ENCODE data around the gene EPHB1.
"Not testable (repeated sequence)": the region's sequence is repeated elsewhere in the genome, so short reads cannot be mapped to it uniquely, and the experiment has no call there.

EPHB1 gene

GRCh38 chr3:135034891-135035440, 239.9 kb downstream of the EPHB1 start:
- WGBS, result 68% methylated on average over 6 of the region's 6 CpGs

DNA sequence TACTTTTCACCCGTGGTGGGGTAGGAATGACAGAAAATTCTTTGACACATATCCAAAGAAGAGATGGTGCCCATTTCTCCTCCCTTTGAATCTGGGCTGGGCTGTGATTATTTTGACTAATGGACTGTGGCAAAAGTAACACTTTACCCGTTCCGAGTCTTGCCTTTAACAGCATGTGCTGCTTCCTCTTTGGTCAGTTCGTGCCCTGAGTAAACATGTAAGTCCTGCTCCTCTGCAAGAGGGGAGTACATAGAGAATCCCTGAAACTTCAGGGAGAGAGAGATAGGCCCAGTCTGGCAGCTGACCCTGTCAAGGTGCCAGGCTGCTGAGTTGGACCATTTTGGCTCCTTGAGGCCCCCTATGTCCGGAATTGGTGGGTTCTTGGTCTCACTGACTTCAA, 243.1 kb downstream of the EPHB1 start:
- no peak overlapping the region for H3K14ac ChIP-seq (ENCODE audit: low read length in 2 of 2)
- H2BK12ac ChIP-seq (ENCODE audit: low read length in 2 of 2), result no peak overlapping the region
- no peak overlapping the region for H3K23ac ChIP-seq (ENCODE audit: low read length in 2 of 2)
- no peak overlapping the region for H3K4me3 ChIP-seq (ENCODE audit: insufficient read depth in 1 of 2, low read depth in 1 of 2, low read length in 2 of 2)
- no peak overlapping the region for H2BK5ac ChIP-seq (ENCODE audit: low read depth, low read length, poor library complexity, severe bottlenecking)
- no peaks in the 10 kb centered on the region for H3K9me3 ChIP-seq (ENCODE audit: control insufficient read depth, low read length)
- H3K4me2 ChIP-seq (ENCODE audit: low read length, poor library complexity, severe bottlenecking), result no peak overlapping the region
- no peaks in the 10 kb centered on the region for H3K79me1 ChIP-seq (replicated peaks; ENCODE audit: low read length, poor library complexity, severe bottlenecking)
- no peaks in the 10 kb centered on the region for H3K36me3 ChIP-seq (ENCODE audit: control insufficient read depth in 1 of 2, insufficient read depth in 2 of 2, low read depth in 1 of 2, low read length in 2 of 2)
- no peak overlapping the region for H3K27ac ChIP-seq (ENCODE audit: low read length, poor library complexity, severe bottlenecking)
- no peak overlapping the region for H4K91ac ChIP-seq (ENCODE audit: low read length)
- no peak overlapping the region for H3K4ac ChIP-seq (ENCODE audit: low read depth in 1 of 2, low read length in 2 of 2)
- H3K9ac ChIP-seq (ENCODE audit: low read length), result no peak overlapping the region
- no peaks in the 10 kb centered on the region for H3K27me3 ChIP-seq (ENCODE audit: control insufficient read depth in 1 of 2, insufficient read depth in 1 of 2, low read length in 2 of 2)
- no peak overlapping the region for H3K18ac ChIP-seq (ENCODE audit: low read depth in 1 of 2, low read length in 2 of 2)
- H2BK120ac ChIP-seq (ENCODE audit: low read depth, low read length), result no peak overlapping the region
- no peak overlapping the region for H2AFZ ChIP-seq (ENCODE audit: low read depth, low read length)
- H2AK5ac ChIP-seq (ENCODE audit: low read length, severe bottlenecking), result no peak overlapping the region
- no peak overlapping the region for H2BK15ac ChIP-seq (ENCODE audit: low read depth, poor library complexity, severe bottlenecking)
- DNase-seq, result no peak
- 69% methylated on average over 5 of the region's 5 CpGs for WGBS
- H4K8ac ChIP-seq (ENCODE audit: low read length), result no peak overlapping the region
- H3K4me1 ChIP-seq (ENCODE audit: control insufficient read depth, insufficient read depth, low read depth, low read length), result peaks cover 3% of the 10 kb centered on the region

More at GRCh38 chr3:135034891-135035440, 239.9 kb downstream of the EPHB1 start:
- Histone ChIP-seq H2BK12ac (ENCODE audit: low read length in 2 of 2) (no peak overlapping the region), H2BK120ac (ENCODE audit: low read depth, low read length) (no peak overlapping the region), H2BK15ac (ENCODE audit: low read depth, poor library complexity, severe bottlenecking) (no peak overlapping the region), H4K8ac (ENCODE audit: low read length) (no peak overlapping the region), H3K9ac (ENCODE audit: low read length) (no peak overlapping the region), H3K9me3 (ENCODE audit: control insufficient read depth, low read length) (no peaks in the 10 kb centered on the region), H3K27ac (ENCODE audit: low read length, poor library complexity, severe bottlenecking) (no peak overlapping the region), H3K4me1 (ENCODE audit: control insufficient read depth, insufficient read depth, low read depth, low read length) (peaks cover 3% of the 10 kb centered on the region), H3K14ac (ENCODE audit: low read length in 2 of 2) (no peak overlapping the region), H3K27me3 (ENCODE audit: control insufficient read depth in 1 of 2, insufficient read depth in 1 of 2, low read length in 2 of 2) (no peaks in the 10 kb centered on the region), H3K23ac (ENCODE audit: low read length in 2 of 2) (no peak overlapping the region), H3K79me1 (replicated peaks; ENCODE audit: low read length, poor library complexity, severe bottlenecking) (no peaks in the 10 kb centered on the region), H2AFZ (ENCODE audit: low read depth, low read length) (no peak overlapping the region), H2BK5ac (ENCODE audit: low read depth, low read length, poor library complexity, severe bottlenecking) (no peak overlapping the region), H2AK5ac (ENCODE audit: low read length, severe bottlenecking) (no peak overlapping the region), H3K4ac (ENCODE audit: low read depth in 1 of 2, low read length in 2 of 2) (no peak overlapping the region), H3K36me3 (ENCODE audit: control insufficient read depth in 1 of 2, insufficient read depth in 2 of 2, low read depth in 1 of 2, low read length in 2 of 2) (no peaks in the 10 kb centered on the region), H4K91ac (ENCODE audit: low read length) (no peak overlapping the region), H3K4me3 (ENCODE audit: insufficient read depth in 1 of 2, low read depth in 1 of 2, low read length in 2 of 2) (no peak overlapping the region), H3K4me2 (ENCODE audit: low read length, poor library complexity, severe bottlenecking) (no peak overlapping the region), H3K18ac (ENCODE audit: low read depth in 1 of 2, low read length in 2 of 2) (no peak overlapping the region)
- DNase-seq, result no peak

- H3K23ac ChIP-seq (ENCODE audit: low read length in 2 of 2); H2BK5ac ChIP-seq (ENCODE audit: low read depth, low read length, poor library complexity, severe bottlenecking); H3K27me3 ChIP-seq (ENCODE audit: control insufficient read depth in 1 of 2, insufficient read depth in 1 of 2, low read length in 2 of 2); H3K4me3 ChIP-seq (ENCODE audit: insufficient read depth in 1 of 2, low read depth in 1 of 2, low read length in 2 of 2); H4K8ac ChIP-seq (ENCODE audit: low read length); H3K9me3 ChIP-seq (ENCODE audit: control insufficient read depth, low read length); H3K14ac ChIP-seq (ENCODE audit: low read length in 2 of 2); H2BK120ac ChIP-seq (ENCODE audit: low read depth, low read length); H3K79me1 ChIP-seq (replicated peaks; ENCODE audit: low read length, poor library complexity, severe bottlenecking); H3K4me2 ChIP-seq (ENCODE audit: low read length, poor library complexity, severe bottlenecking); H2AK5ac ChIP-seq (ENCODE audit: low read length, severe bottlenecking); H3K36me3 ChIP-seq (ENCODE audit: control insufficient read depth in 1 of 2, insufficient read depth in 2 of 2, low read depth in 1 of 2, low read length in 2 of 2); H2BK12ac ChIP-seq (ENCODE audit: low read length in 2 of 2); DNase-seq; H3K9ac ChIP-seq (ENCODE audit: low read length); H2BK15ac ChIP-seq (ENCODE audit: low read depth, poor library complexity, severe bottlenecking); H3K4ac ChIP-seq (ENCODE audit: low read depth in 1 of 2, low read length in 2 of 2); H3K18ac ChIP-seq (ENCODE audit: low read depth in 1 of 2, low read length in 2 of 2); H3K4me1 ChIP-seq (ENCODE audit: control insufficient read depth, insufficient read depth, low read depth, low read length); H4K91ac ChIP-seq (ENCODE audit: low read length); H2AFZ ChIP-seq (ENCODE audit: low read depth, low read length); H3K27ac ChIP-seq (ENCODE audit: low read length, poor library complexity, severe bottlenecking): not testable (repeated sequence)
- WGBS, result 94% methylated on average over 21 of the region's 22 CpGs
Observed at GRCh38 chr3:135039536-135039935, 244.5 kb downstream of the EPHB1 start.

DNA sequence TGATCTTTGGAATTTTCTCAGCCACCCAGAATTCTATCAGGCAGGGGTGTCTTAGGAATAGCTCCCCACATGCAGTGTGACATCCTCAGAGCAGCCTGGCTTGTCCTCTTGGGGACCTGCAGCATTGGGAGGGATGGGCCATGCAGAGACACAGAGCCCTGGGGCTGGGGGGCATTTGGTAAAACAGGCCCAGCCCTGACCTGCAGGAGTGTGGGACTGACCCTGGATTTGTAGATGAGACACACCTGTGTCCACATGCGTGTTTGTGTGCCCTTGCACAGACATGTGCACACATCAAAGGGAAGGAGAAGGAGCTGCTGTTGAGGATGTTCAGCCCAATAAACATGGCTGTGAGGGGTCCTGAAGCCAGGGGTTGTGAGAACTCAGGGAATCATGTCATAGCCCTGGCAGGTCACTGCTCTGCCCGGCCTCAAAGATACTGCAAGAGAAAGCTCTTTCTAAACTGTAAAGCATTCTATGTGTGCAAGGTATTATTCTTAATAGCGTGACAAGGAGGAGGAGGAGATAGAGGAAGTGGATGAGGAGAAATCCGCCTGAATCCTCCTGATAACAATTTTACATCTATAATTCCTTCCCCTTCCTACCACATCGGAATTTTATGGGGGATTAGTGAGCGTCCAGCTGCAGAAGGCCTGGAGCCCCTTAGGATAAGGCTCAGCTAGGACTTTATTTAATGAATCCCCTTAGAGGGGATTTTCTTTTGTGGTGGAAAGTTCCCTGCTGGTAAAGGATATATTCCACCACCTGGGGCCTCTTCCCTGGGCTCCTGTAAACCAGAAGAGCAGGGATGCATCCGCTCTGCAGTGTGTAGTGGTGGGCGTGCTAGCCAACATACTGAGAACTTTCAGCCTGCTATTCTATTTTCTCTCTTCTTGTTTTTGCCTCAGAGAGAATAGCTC, 245.5 kb downstream of the EPHB1 start:
- Histone ChIP-seq H3K14ac (ENCODE audit: low read length in 2 of 2) (no peak overlapping the region), H3K9ac (ENCODE audit: low read length) (no peak overlapping the region), H2BK15ac (ENCODE audit: low read depth, poor library complexity, severe bottlenecking) (no peak overlapping the region), H4K91ac (ENCODE audit: low read length) (no peak overlapping the region), H3K27ac (ENCODE audit: low read length, poor library complexity, severe bottlenecking) (no peak overlapping the region), H3K4me1 (ENCODE audit: control insufficient read depth, insufficient read depth, low read depth, low read length) (no peaks in the 10 kb centered on the region), H3K4me3 (ENCODE audit: insufficient read depth in 1 of 2, low read depth in 1 of 2, low read length in 2 of 2) (no peak overlapping the region), H3K23ac (ENCODE audit: low read length in 2 of 2) (no peak overlapping the region), H3K36me3 (ENCODE audit: control insufficient read depth in 1 of 2, insufficient read depth in 2 of 2, low read depth in 1 of 2, low read length in 2 of 2) (no peaks in the 10 kb centered on the region), H3K9me3 (ENCODE audit: control insufficient read depth, low read length) (no peaks in the 10 kb centered on the region), H3K4me2 (ENCODE audit: low read length, poor library complexity, severe bottlenecking) (no peak overlapping the region), H3K4ac (ENCODE audit: low read depth in 1 of 2, low read length in 2 of 2) (no peak overlapping the region), H3K79me1 (replicated peaks; ENCODE audit: low read length, poor library complexity, severe bottlenecking) (no peaks in the 10 kb centered on the region), H2BK12ac (ENCODE audit: low read length in 2 of 2) (no peak overlapping the region), H4K8ac (ENCODE audit: low read length) (no peak overlapping the region), H3K18ac (ENCODE audit: low read depth in 1 of 2, low read length in 2 of 2) (no peak overlapping the region), H3K27me3 (ENCODE audit: control insufficient read depth in 1 of 2, insufficient read depth in 1 of 2, low read length in 2 of 2) (no peaks in the 10 kb centered on the region), H2BK5ac (ENCODE audit: low read depth, low read length, poor library complexity, severe bottlenecking) (no peak overlapping the region), H2BK120ac (ENCODE audit: low read depth, low read length) (no peak overlapping the region), H2AK5ac (ENCODE audit: low read length, severe bottlenecking) (no peak overlapping the region), H2AFZ (ENCODE audit: low read depth, low read length) (no peak overlapping the region)
- WGBS, result 88% methylated on average over 6 of the region's 8 CpGs
- DNase-seq, result no peak
